ENCODE results near the gene ZNF385D.

Gene ZNF385D

GRCh38 chr3:21673393-21673792 is 77.6 kb downstream of the ZNF385D start:
- no peak for DNase-seq (ENCODE audit: low read depth)

- DNase-seq (ENCODE audit: low read depth) = no peak
These were observed 78.7 kb downstream of the ZNF385D start for GRCh38 chr3:21672303-21672702.

- no peak for DNase-seq (ENCODE audit: low read depth)
These were observed 80.6 kb downstream of the ZNF385D start for GRCh38 chr3:21670386-21670785.

- no peak for DNase-seq (ENCODE audit: low read depth)
These were observed 83.0 kb downstream of the ZNF385D start for GRCh38 chr3:21668012-21668411.

- no peak for DNase-seq (ENCODE audit: low read depth)
These were observed 85.4 kb downstream of the ZNF385D start for GRCh38 chr3:21665444-21666100.

- no peak for DNase-seq (ENCODE audit: low read depth)
These were observed 86.0 kb downstream of the ZNF385D start for GRCh38 chr3:21664996-21665395.

GRCh38 chr3:21662403-21662802 is 88.6 kb downstream of the ZNF385D start:
- no peak for DNase-seq (ENCODE audit: low read depth)

GRCh38 chr3:21654662-21655061 is 96.3 kb downstream of the ZNF385D start:
- no peak for DNase-seq (ENCODE audit: low read depth)

- no peak for DNase-seq (ENCODE audit: low read depth)
These were observed 96.8 kb downstream of the ZNF385D start for GRCh38 chr3:21654241-21654640.

GRCh38 chr3:21649519-21649918 is 101.5 kb downstream of the ZNF385D start:
- no peak for DNase-seq (ENCODE audit: low read depth)

GRCh38 chr3:21647961-21648360 is 103.0 kb downstream of the ZNF385D start:
- no peak for DNase-seq (ENCODE audit: low read depth)

GRCh38 chr3:21645121-21645897 is 105.7 kb downstream of the ZNF385D start:
- DNase-seq (ENCODE audit: low read depth) = no peak

- DNase-seq (ENCODE audit: low read depth) = no peak
These were observed 106.7 kb downstream of the ZNF385D start for GRCh38 chr3:21644268-21644667.

GRCh38 chr3:21643752-21644151 is 107.3 kb downstream of the ZNF385D start:
- no peak for DNase-seq (ENCODE audit: low read depth)

GRCh38 chr3:21642433-21642832 is 108.6 kb downstream of the ZNF385D start:
- no peak for DNase-seq (ENCODE audit: low read depth)

- no peak for DNase-seq (ENCODE audit: low read depth)
These were observed 109.1 kb downstream of the ZNF385D start for GRCh38 chr3:21641959-21642358.

- DNase-seq (ENCODE audit: low read depth) = no peak
These were observed 112.5 kb downstream of the ZNF385D start for GRCh38 chr3:21638488-21638887.

- DNase-seq (ENCODE audit: low read depth) = no peak
These were observed 116.9 kb downstream of the ZNF385D start for GRCh38 chr3:21634112-21634511.

GRCh38 chr3:21624524-21624923 is 126.5 kb downstream of the ZNF385D start:
- DNase-seq (ENCODE audit: low read depth) = no peak

- DNase-seq (ENCODE audit: low read depth) = no peak
These were observed 129.8 kb downstream of the ZNF385D start for GRCh38 chr3:21621181-21621651.

- no peak for DNase-seq (ENCODE audit: low read depth)
These were observed 130.4 kb downstream of the ZNF385D start for GRCh38 chr3:21620511-21621155.

GRCh38 chr3:21618695-21619094 is 132.3 kb downstream of the ZNF385D start:
- DNase-seq (ENCODE audit: low read depth) = no peak

Measured in stimulated activated CD8-positive, alpha-beta memory T cell treated with anti-CD3 and anti-CD28 coated beads, Interleukin-4, amount 100 ng/mL, for 24 hours (primary cell).